ENCODE measurements around the gene EPHB3.

Gene EPHB3

DNA sequence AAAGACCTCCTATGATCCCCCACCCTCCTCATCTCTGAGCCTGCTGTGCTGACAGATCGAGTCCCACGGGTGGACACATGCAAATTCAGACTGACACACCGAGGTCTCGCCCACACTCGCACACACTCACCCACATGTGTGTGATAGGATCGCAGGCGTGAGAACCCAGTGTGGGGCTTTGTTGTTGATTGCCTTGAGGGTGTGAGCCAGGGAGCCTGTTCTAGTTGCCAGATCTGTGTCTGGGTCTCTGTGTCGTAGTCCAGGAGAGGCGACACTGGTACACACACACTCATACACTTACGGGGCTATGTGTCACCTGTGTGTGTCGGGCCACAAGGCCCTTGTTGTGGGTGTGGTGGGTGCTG, 2.0 kb downstream of the EPHB3 start:
- TF ChIP-seq, protein P1, sequence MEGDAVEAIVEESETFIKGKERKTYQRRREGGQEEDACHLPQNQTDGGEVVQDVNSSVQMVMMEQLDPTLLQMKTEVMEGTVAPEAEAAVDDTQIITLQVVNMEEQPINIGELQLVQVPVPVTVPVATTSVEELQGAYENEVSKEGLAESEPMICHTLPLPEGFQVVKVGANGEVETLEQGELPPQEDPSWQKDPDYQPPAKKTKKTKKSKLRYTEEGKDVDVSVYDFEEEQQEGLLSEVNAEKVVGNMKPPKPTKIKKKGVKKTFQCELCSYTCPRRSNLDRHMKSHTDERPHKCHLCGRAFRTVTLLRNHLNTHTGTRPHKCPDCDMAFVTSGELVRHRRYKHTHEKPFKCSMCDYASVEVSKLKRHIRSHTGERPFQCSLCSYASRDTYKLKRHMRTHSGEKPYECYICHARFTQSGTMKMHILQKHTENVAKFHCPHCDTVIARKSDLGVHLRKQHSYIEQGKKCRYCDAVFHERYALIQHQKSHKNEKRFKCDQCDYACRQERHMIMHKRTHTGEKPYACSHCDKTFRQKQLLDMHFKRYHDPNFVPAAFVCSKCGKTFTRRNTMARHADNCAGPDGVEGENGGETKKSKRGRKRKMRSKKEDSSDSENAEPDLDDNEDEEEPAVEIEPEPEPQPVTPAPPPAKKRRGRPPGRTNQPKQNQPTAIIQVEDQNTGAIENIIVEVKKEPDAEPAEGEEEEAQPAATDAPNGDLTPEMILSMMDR (IDR thresholded peaks at IDR 0.05; ENCODE audit: extremely low read depth, insufficient read depth, missing control alignments) = no peak
- no peak for DNase-seq (ENCODE audit: low spot score)
- in situ Hi-C loops (cut with MboI; ENCODE audit: low pct_unique_long_range_greater_than_20kb, low sequenced_read_pairs, unreplicated experiment) = no loop called here

DNA sequence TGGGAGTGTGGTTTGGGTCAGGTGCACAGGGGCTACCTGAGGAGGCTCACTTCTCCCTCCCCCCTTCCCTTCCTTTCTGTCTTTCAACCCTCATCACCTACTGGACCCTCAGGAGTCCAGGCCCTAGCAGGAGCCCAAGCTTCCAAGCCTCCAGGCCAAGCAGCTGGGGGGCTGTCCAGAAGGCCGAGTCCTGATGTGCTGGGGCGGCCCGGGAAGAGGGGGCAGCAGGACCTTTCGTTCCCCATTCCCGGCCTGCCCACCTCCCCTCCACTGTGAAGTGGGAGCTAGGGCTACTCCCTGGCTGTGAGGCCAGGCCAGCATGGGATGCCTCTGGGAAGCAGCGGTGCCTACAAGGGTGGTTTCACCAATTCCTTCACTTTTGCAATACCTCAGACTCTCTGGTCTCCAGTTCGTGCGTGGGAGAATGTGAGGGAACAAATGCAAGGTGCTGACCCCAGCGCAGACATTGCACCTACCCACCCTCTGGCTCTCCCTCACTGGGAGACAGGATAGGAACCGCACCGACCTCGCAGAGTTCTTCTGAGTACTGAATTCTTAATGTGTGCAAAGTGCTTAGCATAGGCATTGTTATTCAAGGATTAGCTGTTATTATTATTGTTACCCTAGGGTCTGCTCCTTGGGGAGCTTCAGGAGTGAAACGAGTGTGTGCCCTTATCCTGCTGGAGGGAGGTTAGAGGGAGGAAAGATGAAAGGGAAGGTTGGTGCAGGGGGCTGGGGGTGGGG, 2.5 kb downstream of the EPHB3 start:
- TF ChIP-seq, protein P1 (IDR thresholded peaks at IDR 0.05; ENCODE audit: extremely low read depth, insufficient read depth, missing control alignments) = no peak
- in situ Hi-C loops (cut with MboI; ENCODE audit: low pct_unique_long_range_greater_than_20kb, low sequenced_read_pairs, unreplicated experiment) = no loop called here
- DNase-seq (ENCODE audit: low spot score) = no peak

DNA sequence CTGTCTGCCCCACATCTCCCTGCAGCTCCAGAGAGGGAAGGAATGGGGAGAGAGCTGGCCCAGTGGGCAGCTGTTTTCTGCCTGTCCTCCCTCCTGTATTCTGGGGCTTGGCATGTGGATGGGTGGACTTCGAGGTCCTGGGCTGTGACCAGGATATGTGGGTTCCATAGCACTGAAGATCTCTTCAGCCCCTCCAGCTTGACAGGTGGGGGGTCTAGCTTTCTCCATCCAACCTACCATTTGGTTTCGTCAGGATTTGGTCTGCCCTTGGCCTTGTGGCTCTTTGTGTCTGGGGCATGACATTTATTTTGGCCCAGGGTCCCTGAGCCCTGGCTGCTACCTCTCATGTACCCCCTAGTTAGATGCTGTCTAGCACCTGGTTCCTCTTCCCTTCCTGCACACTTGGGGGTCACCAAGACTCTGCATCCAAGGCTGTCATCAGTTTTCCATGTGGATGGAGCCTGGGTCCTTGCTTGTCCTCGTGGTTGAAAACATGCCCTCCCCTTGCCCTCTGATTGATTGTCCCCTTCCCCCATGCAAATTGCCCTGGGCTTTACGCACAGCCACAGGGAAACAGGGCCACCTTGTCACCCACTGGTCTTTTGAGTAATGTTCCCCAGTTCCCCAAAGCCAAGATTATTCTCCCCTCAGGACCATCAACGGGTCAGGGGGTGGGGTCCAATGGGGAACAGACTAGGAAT, 3.2 kb downstream of the EPHB3 start:
- in situ Hi-C loops (cut with MboI; ENCODE audit: low pct_unique_long_range_greater_than_20kb, low sequenced_read_pairs, unreplicated experiment) = no loop called here
- TF ChIP-seq, protein P1 (IDR thresholded peaks at IDR 0.05; ENCODE audit: extremely low read depth, insufficient read depth, missing control alignments) = no peak
- no peak for DNase-seq (ENCODE audit: low spot score)

DNA sequence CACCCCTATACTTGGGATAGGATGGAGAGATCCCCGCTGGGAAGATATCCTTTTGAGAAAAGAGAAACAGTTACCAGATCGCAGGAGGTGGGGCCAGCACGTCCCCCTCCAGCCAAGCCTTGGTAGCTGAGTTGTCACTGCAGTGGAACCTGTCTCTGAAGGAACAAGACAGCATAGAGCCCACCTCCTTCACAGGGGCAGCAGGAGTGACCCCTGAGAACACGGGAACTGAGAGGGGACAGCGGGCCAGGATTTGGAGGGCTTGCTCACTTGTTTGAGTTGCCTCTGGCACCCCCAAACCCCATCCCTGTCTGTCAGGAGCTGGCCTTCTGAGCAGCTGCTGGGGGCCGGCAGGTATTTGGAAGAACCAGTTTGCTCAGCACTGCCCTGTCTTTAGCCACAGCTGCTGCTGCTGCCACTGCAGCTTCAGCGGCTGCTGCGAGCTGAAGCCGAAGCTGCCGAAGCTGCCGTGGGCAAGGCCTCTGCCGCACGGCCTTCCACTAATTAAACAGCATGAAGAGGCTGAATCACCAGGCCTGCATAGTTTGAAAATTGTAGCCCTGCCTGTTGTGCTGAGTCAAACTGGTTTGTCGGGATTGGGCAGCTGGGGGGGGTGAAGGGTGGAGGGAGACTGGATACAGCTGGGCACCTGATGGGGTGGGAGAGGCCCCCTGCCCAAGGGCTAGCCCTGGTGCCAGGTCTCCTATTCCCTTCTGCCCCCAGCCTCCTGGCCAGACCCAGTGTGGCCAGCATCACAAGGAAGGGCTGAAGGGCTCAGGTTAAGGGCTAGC, 4.0 kb downstream of the EPHB3 start:
- in situ Hi-C loops (cut with MboI; ENCODE audit: low pct_unique_long_range_greater_than_20kb, low sequenced_read_pairs, unreplicated experiment) = no loop called here
- TF ChIP-seq, protein P1 (IDR thresholded peaks at IDR 0.05; ENCODE audit: extremely low read depth, insufficient read depth, missing control alignments) = no peak
- DNase-seq (ENCODE audit: low spot score) = no peak

DNA sequence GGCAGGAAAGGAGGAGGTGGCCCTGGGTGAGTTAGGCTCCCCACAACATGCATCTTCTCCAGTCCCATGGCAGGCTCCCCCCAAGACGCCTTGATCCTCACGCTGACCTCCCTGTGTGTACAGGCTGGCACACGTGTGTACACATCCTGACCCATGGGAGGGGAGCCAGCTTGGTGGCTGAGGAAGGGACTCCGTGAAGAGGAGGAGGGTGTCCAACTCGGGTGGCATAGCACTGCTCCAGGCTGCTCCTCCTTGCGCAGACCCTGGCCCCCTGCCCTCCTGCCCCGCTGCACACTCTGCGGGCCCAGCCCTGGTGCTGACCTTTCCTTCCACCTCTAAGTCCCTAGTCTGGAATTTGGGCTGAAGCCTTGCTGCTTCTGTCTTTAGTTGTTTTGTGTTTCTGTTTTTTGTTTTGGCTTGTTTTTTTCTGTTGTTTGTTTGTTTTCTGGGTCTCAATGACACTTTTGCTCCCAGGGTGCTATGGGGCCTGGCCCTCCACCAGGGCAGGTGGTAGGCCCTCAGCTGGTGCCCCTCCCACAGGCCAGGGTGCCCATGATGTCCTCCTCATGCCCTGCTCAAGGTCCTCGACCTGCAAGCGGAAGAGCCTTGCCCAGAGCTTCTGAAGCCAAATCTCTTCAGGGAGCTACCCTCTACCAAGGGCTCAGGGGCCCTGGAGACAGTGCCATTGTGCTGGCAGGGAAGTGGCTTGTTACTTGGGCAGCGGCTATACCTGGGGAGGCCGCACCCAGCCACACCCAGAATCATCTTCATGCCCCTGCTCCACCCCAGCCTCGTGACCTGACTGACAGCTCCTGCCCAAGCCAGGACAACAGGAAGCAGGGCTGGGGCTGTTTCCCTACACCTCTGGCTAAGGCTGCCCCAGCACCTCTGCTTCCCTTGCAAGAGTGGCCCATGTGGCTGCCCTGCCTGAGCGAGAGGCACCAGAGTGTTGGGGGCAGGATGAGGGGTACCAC, 5.1 kb downstream of the EPHB3 start:
- in situ Hi-C loops (cut with MboI; ENCODE audit: low pct_unique_long_range_greater_than_20kb, low sequenced_read_pairs, unreplicated experiment) = no loop called here
- no peak for DNase-seq (ENCODE audit: low spot score)
- TF ChIP-seq, protein P1 (IDR thresholded peaks at IDR 0.05; ENCODE audit: extremely low read depth, insufficient read depth, missing control alignments) = no peak
